ENCODE data around the gene SLC5A9. TPM values are rescaled to one million over a fixed set of nuclear protein-coding genes. Genes with fewer than 3 reads are reported as not detected.

The SLC5A9 gene
- total and polyA plus RNA-seq, 9 of the 15 experiments (the other 6 are each of a cell fraction or from before 2014, with no cell fraction given) = not detected

- no TSS peak for BruUV-seq (replicated peaks)
- no peaks in the 10 kb centered on the region for H3K4me1 ChIP-seq (replicated peaks in 1 of 2; ENCODE audit: control insufficient read depth in 2 of 2, insufficient read depth in 2 of 2, low read length in 2 of 2)
Measured at GRCh38 chr1:48261881-48262400, 39.4 kb downstream of the SLC5A9 start.

More at GRCh38 chr1:48261881-48262400, 39.4 kb downstream of the SLC5A9 start:
- DNase-seq (ENCODE audit: extremely low read depth in 1 of 4, low spot score in 3 of 4) (no peak), ATAC-seq (no peak), FAIRE-seq (no peak)
- no peaks in the 10 kb centered on the region for H3K79me2 ChIP-seq (ENCODE audit: control insufficient read depth, insufficient read depth, low read length)
- in situ Hi-C loops (cut with MboI) = no loop called here
- H3K9me3 ChIP-seq (replicated peaks; ENCODE audit: control insufficient read depth, insufficient read depth, low read depth, low read length) = no peaks in the 10 kb centered on the region
- H2AFZ ChIP-seq (ENCODE audit: low read depth, low read length) = no peak overlapping the region
- no peaks in the 10 kb centered on the region for H3K9me1 ChIP-seq (ENCODE audit: control insufficient read depth, insufficient read depth, low read length)
- no peak overlapping the region for H3K27ac ChIP-seq (ENCODE audit: extremely low read depth, low read depth, low read length)
- H3K9ac ChIP-seq (ENCODE audit: insufficient read depth in 1 of 2, low read depth in 2 of 2, low read length in 2 of 2) = no peak overlapping the region
- no peak overlapping the region for H3K4me2 ChIP-seq (ENCODE audit: insufficient read depth, low read length)
- H3K27me3 ChIP-seq (ENCODE audit: control insufficient read depth in 2 of 2, insufficient read depth in 2 of 2, low read length in 2 of 2) = no peaks in the 10 kb centered on the region
- H3K36me3 ChIP-seq (ENCODE audit: control insufficient read depth, insufficient read depth, low read length) = no peaks in the 10 kb centered on the region
- no peak overlapping the region for H3K4me3 ChIP-seq
- CTCF ChIA-PET (ENCODE audit: low intra/inter-chr PET ratio) = no interaction called here
- TF ChIP-seq ZNF165 (CRISPR knock-in tag; IDR thresholded peaks at IDR 0.05; ENCODE audit: borderline replicate concordance) = no peak
- TF ChIP-seq ZNF398 (CRISPR knock-in tag; IDR thresholded peaks at IDR 0.05) = no peak
- no peak for TF ChIP-seq NCOR1 (IDR thresholded peaks at IDR 0.05)
- TF ChIP-seq TCF3 (CRISPR knock-in tag; IDR thresholded peaks at IDR 0.05) = no peak
- no peak for TF ChIP-seq DIDO1 (tag; IDR thresholded peaks at IDR 0.05; ENCODE audit: low read depth)
- no peak for TF ChIP-seq TCFL5 (CRISPR knock-in tag; conservative IDR thresholded peaks at IDR 0.05)
- no peak for TF ChIP-seq ZNF174 (CRISPR knock-in tag; IDR thresholded peaks at IDR 0.05)
- H4K20me1 ChIP-seq (replicated peaks; ENCODE audit: control insufficient read depth, insufficient read depth, low read length) = no peaks in the 10 kb centered on the region
- intact Hi-C loops (cut with micrococcal nuclease) = no loop called here
- POLR2A ChIA-PET = no interaction called here
